ENCODE measurements around the gene BTBD10.

DNA sequence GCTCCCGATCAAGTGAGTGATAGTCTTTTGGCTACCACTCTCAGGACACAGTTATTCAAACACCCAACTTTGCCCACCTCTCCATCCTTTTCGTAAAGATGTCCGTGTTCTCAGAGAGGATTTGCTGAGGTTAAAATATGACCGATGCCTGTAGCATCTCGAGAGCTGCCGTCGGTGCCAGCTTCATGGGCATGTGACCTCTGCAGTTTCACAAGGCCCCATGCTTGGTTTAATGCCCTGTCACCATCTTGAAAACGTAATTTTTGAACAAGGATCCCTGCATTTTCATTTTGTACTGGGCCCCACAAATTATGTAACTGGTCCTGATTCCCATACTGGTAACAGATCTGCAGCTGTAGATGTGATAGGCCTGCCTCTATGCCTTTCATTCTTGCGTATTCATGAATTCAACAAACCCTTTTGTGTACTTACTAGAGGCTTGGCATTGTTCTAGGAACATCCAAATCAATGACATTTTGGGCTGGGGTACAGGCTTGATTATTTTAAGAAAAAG lies 100.4 kb downstream of the BTBD10 start:
- TF ChIP-seq EZH2phosphoT487 (IDR thresholded peaks at IDR 0.05; ENCODE audit: low read depth, severe bottlenecking, unreplicated experiment) (no peak), EZH2 (IDR thresholded peaks at IDR 0.05; ENCODE audit: borderline replicate concordance) (no peak), CTCF (IDR thresholded peaks at IDR 0.05; ENCODE audit: poor library complexity) (no peak)
